Measurements from ENCODE around the gene ZNF579.

The ZNF579 gene, protein sequence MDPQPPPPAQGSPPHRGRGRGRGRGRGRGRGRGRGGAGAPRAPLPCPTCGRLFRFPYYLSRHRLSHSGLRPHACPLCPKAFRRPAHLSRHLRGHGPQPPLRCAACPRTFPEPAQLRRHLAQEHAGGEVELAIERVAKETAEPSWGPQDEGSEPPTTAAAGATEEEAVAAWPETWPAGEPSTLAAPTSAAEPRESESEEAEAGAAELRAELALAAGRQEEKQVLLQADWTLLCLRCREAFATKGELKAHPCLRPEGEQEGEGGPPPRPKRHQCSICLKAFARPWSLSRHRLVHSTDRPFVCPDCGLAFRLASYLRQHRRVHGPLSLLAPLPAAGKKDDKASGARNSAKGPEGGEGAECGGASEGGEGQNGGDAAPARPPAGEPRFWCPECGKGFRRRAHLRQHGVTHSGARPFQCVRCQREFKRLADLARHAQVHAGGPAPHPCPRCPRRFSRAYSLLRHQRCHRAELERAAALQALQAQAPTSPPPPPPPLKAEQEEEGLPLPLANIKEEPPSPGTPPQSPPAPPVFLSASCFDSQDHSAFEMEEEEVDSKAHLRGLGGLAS

GRCh38 chr19:55580628-55581144 lies at the start of gene ZNF579:
TSS of gene ZNF579 (minus strand) at chr19:55580848. CDS start at chr19:55579639, 1,209 bp downstream.
- DNase-seq, result peak; percentile 85 to 98 (median 91)
- intact Hi-C loops (cut with DNase I), result no loop called here

- intact Hi-C loops (cut with DNase I), result no loop called here
- DNase-seq, result no peak
Observed at GRCh38 chr19:55626350-55626749, 45.7 kb upstream of the ZNF579 start.

DNA sequence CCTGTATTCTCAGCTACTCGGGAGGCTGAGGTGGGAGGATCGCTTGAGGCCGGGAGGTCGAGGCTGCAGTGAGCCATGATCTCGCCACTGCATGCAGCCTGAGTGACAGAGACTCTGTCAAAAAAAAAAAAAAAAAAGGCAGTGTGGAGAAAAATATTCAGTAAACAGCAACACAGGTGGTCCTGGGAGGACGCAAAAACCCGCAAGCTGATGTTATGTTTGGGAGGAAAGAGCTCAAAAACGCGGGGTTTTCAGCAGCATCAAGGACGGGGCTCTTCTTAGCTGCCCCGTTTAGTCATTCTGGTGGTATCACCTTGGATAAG lies 44.3 kb upstream of the ZNF579 start:
- intact Hi-C loops (cut with DNase I), result no loop called here
- DNase-seq, result no peak

DNA sequence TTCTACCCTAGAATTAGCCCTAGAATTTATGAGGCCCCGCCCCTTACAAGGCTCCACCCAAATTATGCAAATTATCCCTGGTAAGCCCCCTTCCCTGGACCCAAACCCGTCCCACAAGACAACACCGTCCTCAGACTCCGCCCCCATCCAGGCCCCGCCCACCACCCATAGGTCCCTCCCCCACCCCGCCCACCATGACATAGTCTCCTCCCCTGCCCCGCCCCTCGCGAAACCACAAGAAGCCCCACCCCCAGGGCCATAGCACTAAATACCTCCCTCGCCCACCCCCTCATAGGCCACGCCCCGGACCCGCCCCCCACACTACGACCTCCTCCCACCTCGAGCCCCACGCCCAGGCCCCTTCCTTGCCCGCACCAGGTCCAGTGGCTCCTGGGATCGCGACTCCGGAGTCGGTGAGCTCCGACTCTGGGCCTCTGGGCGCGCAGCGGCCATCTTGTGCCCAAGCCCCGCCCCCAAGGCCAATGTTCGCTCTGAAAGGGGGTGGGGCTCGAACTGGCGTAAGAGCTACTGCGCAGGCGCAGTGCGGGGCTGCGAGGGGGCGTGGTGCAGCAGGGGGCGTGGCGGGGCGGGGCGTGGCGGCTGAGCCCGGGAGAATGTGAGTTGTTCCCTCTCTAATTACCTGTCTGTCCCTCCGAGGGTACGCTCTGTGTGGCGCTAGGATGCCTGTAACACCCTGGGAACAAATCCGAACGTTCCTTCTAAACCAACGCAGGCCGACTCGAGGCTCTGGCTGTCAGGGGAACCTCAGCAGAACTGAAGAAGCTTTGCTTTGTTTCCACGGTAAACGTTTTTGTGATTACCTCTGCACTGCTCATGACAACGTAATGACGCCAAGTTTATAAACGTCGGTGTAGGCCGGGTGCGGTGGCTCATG lies 43.7 kb upstream of the ZNF579 start, which contains the start of gene ZNF784:
ZNF784 (minus strand) TSS at position 458 of the 895 bp plus-strand sequence; CDS start at position 453, 5 bp downstream.
- DNase-seq, result peak; percentile 84 to 99 (median 91)
- intact Hi-C loops (cut with DNase I), result no loop called here

GRCh38 chr19:55623561-55623960 lies 42.9 kb upstream of the ZNF579 start:
- DNase-seq, result no peak
- intact Hi-C loops (cut with DNase I), result no loop called here

DNA sequence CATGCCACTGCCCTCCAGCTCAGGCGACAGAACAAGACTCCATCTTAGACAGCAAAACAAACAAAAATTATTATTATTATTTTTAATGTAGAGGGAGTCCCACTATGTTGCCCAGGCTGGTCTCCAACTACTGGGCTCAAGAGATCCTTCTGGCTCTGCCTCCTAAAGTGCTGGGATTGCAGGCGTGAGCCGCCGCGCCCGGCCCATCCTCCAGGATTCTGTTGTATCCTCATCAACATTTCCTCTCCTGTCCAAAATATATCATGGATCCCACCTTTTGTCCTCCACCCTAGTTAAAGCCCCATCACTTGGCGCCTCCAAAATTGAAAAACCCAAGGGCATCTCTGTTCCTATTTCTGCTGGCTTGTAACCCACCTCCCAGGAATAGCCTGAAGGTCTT lies 42.5 kb upstream of the ZNF579 start:
- DNase-seq, result peak in 2 of 10 donors; percentile 58 to 62
- intact Hi-C loops (cut with DNase I), result no loop called here

DNA sequence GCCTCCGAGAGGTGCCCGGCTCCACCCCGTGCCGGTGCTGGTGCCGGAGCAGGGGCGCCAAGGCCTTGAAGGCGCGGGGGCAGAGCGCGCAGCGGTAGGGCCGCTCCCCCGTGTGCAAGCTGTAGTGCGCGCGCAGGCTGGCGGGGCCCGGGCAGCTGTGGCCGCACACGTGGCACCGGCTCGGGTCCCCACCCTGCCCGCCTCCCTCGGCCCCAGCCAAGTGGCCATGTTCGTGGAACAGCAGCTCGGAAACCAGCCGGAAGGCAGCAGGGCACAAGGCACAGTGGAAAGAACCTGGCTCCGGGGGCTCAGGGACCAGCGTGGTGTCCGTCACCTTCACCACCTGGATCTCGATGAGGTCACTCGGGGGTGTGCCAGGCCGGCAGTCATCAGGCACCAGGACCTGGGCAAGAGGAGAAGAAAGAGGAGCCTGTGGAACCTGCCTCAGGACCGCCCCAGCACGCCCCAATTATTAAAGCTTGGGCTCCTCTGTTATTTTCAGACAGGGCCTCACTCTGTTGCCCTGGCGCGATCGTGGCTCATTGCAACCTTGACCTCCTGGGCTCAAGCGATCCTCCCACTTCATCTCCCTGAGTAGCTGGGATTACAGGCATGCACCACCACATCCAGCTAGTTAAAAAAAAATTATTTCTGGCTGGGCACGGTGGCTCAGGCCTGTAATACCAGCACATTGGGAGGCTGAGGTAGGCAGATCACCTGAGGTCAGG lies 41.8 kb upstream of the ZNF579 start:
- intact Hi-C loops (cut with DNase I), result no loop called here
- peak in 1 of 10 donors; percentile 64 for DNase-seq

DNA sequence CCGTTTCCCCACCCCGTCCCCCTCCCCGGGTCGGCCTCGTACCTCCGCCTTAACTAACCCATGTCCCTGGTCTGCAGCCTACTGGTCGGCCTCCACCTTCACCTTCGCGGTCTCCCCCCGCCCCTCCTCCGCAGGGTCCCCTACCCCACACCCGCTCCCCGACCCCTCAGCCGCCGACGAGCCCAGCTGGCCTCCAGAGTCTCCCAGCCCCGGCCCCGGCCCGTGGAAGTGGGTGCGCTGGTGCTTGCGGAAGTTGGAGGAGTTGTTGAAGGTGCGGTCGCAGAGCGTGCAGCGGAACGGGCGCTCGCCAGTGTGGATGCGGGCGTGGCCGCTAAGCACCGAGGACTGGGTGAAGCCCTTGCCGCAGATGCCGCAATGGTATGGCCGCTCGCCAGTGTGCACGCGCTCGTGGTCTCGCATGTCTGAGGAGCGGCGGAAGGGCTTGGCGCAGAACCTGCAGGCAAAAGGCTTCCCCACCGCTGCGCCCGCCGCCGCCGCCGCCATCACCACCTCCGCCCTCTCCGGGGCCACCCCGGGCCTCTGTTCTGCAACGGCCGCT lies 41.1 kb upstream of the ZNF579 start:
- intact Hi-C loops (cut with DNase I), result no loop called here
- peak in 2 of 10 donors; percentile 69 to 85 for DNase-seq

GRCh38 chr19:55621205-55621672 lies 40.6 kb upstream of the ZNF579 start:
- intact Hi-C loops (cut with DNase I), result no loop called here
- DNase-seq, result peak in 2 of 10 donors; percentile 57 to 80

- intact Hi-C loops (cut with DNase I), result no loop called here
- peak in 2 of 10 donors; percentile 59 for DNase-seq
Observed at GRCh38 chr19:55620410-55621204, 40.0 kb upstream of the ZNF579 start.

- DNase-seq, result no peak
- intact Hi-C loops (cut with DNase I), result no loop called here
Observed at GRCh38 chr19:55619286-55619685, 38.6 kb upstream of the ZNF579 start.

GRCh38 chr19:55618426-55618825 lies 37.8 kb upstream of the ZNF579 start:
- DNase-seq, result peak in 2 of 10 donors; percentile 45 to 55
- intact Hi-C loops (cut with DNase I), result no loop called here

DNA sequence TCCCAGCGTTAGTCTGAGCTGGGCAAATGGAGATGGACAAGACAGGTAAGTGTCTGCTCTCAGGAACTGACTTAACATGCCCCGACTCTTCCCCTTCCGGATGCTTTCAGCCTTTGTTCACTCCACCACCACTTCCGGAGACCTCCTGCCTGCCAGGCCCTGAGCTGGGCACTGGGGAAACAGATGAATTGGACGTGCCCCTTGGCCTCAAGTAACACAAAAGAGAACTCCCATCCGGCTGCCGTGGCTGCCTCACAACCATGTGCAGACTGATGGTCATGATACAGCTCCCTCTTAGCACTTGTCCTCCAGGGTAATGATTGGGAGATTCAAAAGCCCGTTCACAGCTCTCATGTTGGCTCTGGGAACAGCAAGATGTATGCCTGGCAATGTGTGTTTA lies 36.8 kb upstream of the ZNF579 start:
- intact Hi-C loops (cut with DNase I), result no loop called here

GRCh38 chr19:55616395-55616875 lies 35.8 kb upstream of the ZNF579 start:
- intact Hi-C loops (cut with DNase I), result no loop called here

More for the DNA sequence above, 36.8 kb upstream of the ZNF579 start:
- peak in 2 of 10 donors; percentile 52 to 59 for DNase-seq

DNA sequence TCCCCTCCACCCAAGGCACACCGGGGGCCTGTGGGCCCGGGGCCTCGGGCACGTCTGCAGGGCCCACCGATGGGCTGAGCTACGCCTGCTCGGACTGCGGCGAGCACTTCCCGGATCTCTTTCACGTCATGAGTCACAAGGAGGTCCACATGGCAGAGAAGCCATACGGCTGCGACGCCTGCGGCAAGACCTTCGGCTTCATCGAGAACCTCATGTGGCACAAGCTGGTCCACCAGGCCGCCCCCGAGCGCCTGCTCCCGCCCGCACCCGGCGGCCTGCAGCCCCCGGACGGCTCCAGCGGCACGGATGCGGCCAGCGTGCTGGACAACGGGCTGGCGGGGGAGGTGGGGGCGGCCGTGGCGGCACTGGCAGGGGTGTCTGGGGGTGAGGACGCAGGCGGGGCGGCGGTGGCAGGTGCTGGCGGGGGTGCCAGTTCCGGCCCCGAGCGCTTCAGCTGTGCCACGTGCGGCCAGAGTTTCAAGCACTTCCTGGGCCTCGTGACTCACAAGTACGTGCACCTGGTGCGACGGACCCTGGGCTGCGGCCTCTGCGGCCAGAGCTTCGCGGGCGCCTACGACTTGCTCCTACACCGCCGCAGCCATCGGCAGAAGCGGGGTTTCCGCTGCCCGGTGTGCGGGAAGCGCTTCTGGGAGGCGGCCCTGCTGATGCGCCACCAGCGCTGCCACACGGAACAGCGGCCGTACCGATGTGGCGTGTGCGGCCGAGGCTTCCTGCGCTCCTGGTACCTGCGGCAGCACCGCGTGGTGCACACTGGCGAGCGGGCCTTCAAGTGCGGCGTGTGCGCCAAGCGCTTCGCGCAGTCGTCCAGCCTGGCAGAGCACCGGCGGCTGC lies 35.1 kb upstream of the ZNF579 start:
- DNase-seq, result peak in 2 of 10 donors; percentile 60 to 78
- intact Hi-C loops (cut with DNase I), result no loop called here

More at GRCh38 chr19:55616395-55616875, 35.8 kb upstream of the ZNF579 start:
- DNase-seq, result peak in 1 of 10 donors; percentile 59

- intact Hi-C loops (cut with DNase I), result no loop called here
- peak in 2 of 10 donors; percentile 55 to 78 for DNase-seq
Observed at GRCh38 chr19:55614711-55615542, 34.3 kb upstream of the ZNF579 start.

Measured in posterior cingulate gyrus (tissue), 11 donors.